HepG2 (cell line): ENCODE data around the gene SNF8. TPM values are rescaled to one million over a fixed set of nuclear protein-coding genes. Genes with fewer than 3 reads are reported as not detected.

ENCODE experiments used
- AKAP8 ChIP-seq: sonication (generic); formaldehyde crosslinking; IDR thresholded peaks from 2 replicates; pipeline ENCODE4 v1.5.1; 2020; ENCODE audit warnings: mild to moderate bottlenecking, missing genetic modification reagents
- CCDC6 ChIP-seq: sonication (generic); formaldehyde crosslinking; IDR thresholded peaks from 2 replicates; pipeline ENCODE4 v1.8.1; 2022; ENCODE audit warnings: mild to moderate bottlenecking, missing genetic modification reagents, moderate library complexity
- GRHL1 ChIP-seq: sonication (generic); formaldehyde crosslinking; conservative IDR thresholded peaks from 2 replicates; pipeline ENCODE4 v1.8.0; 2022; ENCODE audit warnings: missing genetic modification reagents
- HNF4G ChIP-seq, 2 experiments: sonication (generic) in 1 of 2; formaldehyde crosslinking in 1 of 2; IDR thresholded peaks; 2 replicates each; pipeline versions ENCODE4 v1.4.0 to v1.6.1; 2011 to 2020; ENCODE audit warnings: borderline replicate concordance in 2 of 2, low read depth in 2 of 2, mild to moderate bottlenecking in 2 of 2, low read length in 1 of 2, missing genetic modification reagents in 1 of 2, moderate library complexity in 1 of 2
- HOXA3 ChIP-seq: sonication (generic); formaldehyde crosslinking; IDR thresholded peaks from 2 replicates; pipeline ENCODE4 v1.5.0; 2020; ENCODE audit warnings: missing genetic modification reagents
- MBNL3 ChIP-seq: fragments of 250-450 bp; sonication (Bioruptor Pico); conservative IDR thresholded peaks from 2 replicates; pipeline ENCODE4 v1.8.0; 2022; ENCODE audit warnings: mild to moderate bottlenecking, inconsistent platforms
- MED8 ChIP-seq: sonication (generic); formaldehyde crosslinking; IDR thresholded peaks from 2 replicates; pipeline ENCODE4 v1.8.1; 2023; ENCODE audit warnings: mild to moderate bottlenecking, missing genetic modification reagents; ENCODE audit not compliant: insufficient replicate concordance
- NCOA5 ChIP-seq: sonication (generic); formaldehyde crosslinking; IDR thresholded peaks from 2 replicates; pipeline ENCODE4 v1.4.0; 2020; ENCODE audit warnings: missing genetic modification reagents
- RELA ChIP-seq: sonication (generic); formaldehyde crosslinking; IDR thresholded peaks from 2 replicates; pipeline ENCODE4 v1.4.0; 2020; ENCODE audit warnings: missing genetic modification reagents
- SCMH1 ChIP-seq: sonication (generic); formaldehyde crosslinking; IDR thresholded peaks from 2 replicates; pipeline ENCODE4 v1.9.0; 2021; ENCODE audit warnings: missing genetic modification reagents, mild to moderate bottlenecking, borderline replicate concordance
- SNAI1 ChIP-seq: sonication (generic); formaldehyde crosslinking; IDR thresholded peaks from 2 replicates; pipeline ENCODE4 v1.5.0; 2020; ENCODE audit warnings: mild to moderate bottlenecking, missing genetic modification reagents, borderline replicate concordance
- TFAP4 ChIP-seq: sonication (generic); IDR thresholded peaks from 2 replicates; pipeline ENCODE4 v1.6.1; 2016; ENCODE audit warnings: low read depth, borderline replicate concordance
- THAP8 ChIP-seq: sonication (generic); formaldehyde crosslinking; IDR thresholded peaks from 2 replicates; pipeline ENCODE4 v1.5.1; 2020; ENCODE audit warnings: missing genetic modification reagents, mild to moderate bottlenecking, borderline replicate concordance
- TOE1 ChIP-seq: sonication (generic); formaldehyde crosslinking; IDR thresholded peaks from 2 replicates; pipeline ENCODE4 v1.4.0; 2020; ENCODE audit warnings: mild to moderate bottlenecking, missing genetic modification reagents
- TRAFD1 ChIP-seq: sonication (generic); formaldehyde crosslinking; IDR thresholded peaks from 2 replicates; pipeline ENCODE4 v1.5.1; 2020; ENCODE audit warnings: missing genetic modification reagents, mild to moderate bottlenecking, borderline replicate concordance
- ZNF503 ChIP-seq: sonication (generic); formaldehyde crosslinking; IDR thresholded peaks from 2 replicates; pipeline ENCODE4 v1.4.0; 2020; ENCODE audit warnings: missing genetic modification reagents
- ZNF513 ChIP-seq: sonication (generic); formaldehyde crosslinking; conservative IDR thresholded peaks from 2 replicates; pipeline ENCODE4 v1.5.0; 2020; ENCODE audit warnings: missing genetic modification reagents
- ZSCAN22 ChIP-seq: sonication (generic); formaldehyde crosslinking; IDR thresholded peaks from 2 replicates; pipeline ENCODE4 v1.4.0; 2020; ENCODE audit warnings: mild to moderate bottlenecking, missing genetic modification reagents
- ZSCAN25 ChIP-seq: sonication (generic); formaldehyde crosslinking; IDR thresholded peaks from 2 replicates; pipeline ENCODE4 v1.8.0; 2022; ENCODE audit warnings: mild to moderate bottlenecking, missing genetic modification reagents
- ZSCAN9 ChIP-seq: IDR thresholded peaks from 2 replicates; pipeline ENCODE4 v1.6.1; 2016; ENCODE audit warnings: borderline replicate concordance
- polyA plus RNA-seq, 8 experiments: library from polyadenylated mRNA; depleted of rRNA in 3 of 8; stranded (reverse) in 7 of 8; unstranded in 1 of 8; fragments of >200 nt; fragmentation: Illumina TruSeq in 4 of 8; extraction: Trizol in 4 of 8; gene quantifications; 2 replicates each; pipeline versions ENCODE4 v1.2.1 to v1.2.3, GENCODE V29; 2011 to 2016; ENCODE audit warnings: low read depth in 4 of 8, missing spikeins in 1 of 8, mixed read lengths in 1 of 8; ENCODE audit not compliant: insufficient read depth in 1 of 8
- total RNA-seq, 5 experiments: library from RNA; depleted of rRNA; stranded (reverse); fragments of >200 nt; fragmentation: Illumina TruSeq; extraction: Trizol; gene quantifications; 2 replicates each; pipeline ENCODE4 v1.2.3, GENCODE V29; 2016; ENCODE audit warnings: low read depth in 1 of 5

Gene SNF8
- total and polyA plus RNA-seq, 2 of the 13 experiments (the other 11 are each of a cell fraction or from before 2014, with no cell fraction given) = 114 to 153 TPM

GRCh38 chr17:48903401-48903800, 41.2 kb downstream of the SNF8 start (continued):
- TF ChIP-seq NCOA5 (CRISPR knock-in tag) (no peak), SNAI1 (CRISPR knock-in tag) (no peak), RELA (CRISPR knock-in tag) (no peak), HOXA3 (CRISPR knock-in tag) (no peak), HNF4G (IDR thresholded peaks at IDR 0.05; ENCODE audit: borderline replicate concordance, low read depth, low read length) (peak; percentile 46; the same call in 1 of the 2 replicates), HNF4G (CRISPR knock-in tag; IDR thresholded peaks at IDR 0.05; ENCODE audit: borderline replicate concordance, low read depth) (no peak), ZNF503 (CRISPR knock-in tag) (no peak), TOE1 (no peak), MBNL3 (CRISPR knock-in tag) (no peak), ZSCAN9 (no peak), TFAP4 (no peak), ZSCAN25 (no peak), GRHL1 (CRISPR knock-in tag) (no peak), AKAP8 (CRISPR knock-in tag) (no peak), TRAFD1 (CRISPR knock-in tag) (no peak), SCMH1 (CRISPR knock-in tag) (no peak), MED8 (CRISPR knock-in tag) (no peak), CCDC6 (CRISPR knock-in tag) (no peak), ZNF513 (no peak), THAP8 (no peak), ZSCAN22 (CRISPR knock-in tag) (no peak)
